Esophagus squamous epithelium (tissue), 4 donors: ENCODE measurements around the gene CCNJL.

ENCODE experiments used
- POLR2A ChIP-seq, 4 donors: fragments of 450-650 bp; IDR thresholded peaks; one replicate each; pipeline ENCODE4 v1.6.1; 2017; ENCODE audit warnings: antibody characterized with exemption in 4 of 4, mild to moderate bottlenecking in 4 of 4, moderate library complexity in 3 of 4
- TF ChIP-seq, protein P1 (sequence below), 6 experiments: fragments of 450-650 bp in 4 of 6; fragments of 200-600 bp in 2 of 6; sonication (generic) in 2 of 6; IDR thresholded peaks; one replicate each; pipeline ENCODE4 v1.5.1; 2016 to 2019; ENCODE audit warnings: antibody characterized with exemption in 6 of 6, mild to moderate bottlenecking in 4 of 6, moderate library complexity in 4 of 6

DNA sequence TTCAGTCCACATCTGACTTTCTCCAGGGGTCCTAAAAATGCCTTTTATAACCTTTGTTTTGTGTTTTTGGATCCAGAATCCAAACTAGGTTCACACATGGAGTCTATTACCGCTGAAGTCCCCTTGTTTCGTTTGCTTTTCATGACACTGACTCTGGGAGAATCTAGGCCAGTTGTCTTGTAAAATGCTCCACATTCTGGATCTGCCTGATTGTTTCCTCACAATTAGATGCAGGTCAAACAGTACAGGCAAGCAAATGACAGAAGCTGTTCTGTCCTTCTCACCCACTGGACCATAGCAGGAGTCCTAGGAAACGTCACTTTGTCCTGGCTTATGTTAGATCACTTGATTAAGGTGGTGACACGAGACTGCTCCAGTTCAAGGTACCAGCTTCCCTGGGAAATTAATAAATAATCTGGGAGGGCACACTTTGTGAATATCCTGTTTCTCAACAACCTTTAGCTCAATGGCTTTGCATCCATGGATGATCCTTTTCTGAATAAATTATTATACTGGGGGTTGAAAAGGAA lies 49.0 kb downstream of the CCNJL start:
- TF ChIP-seq, protein P1, sequence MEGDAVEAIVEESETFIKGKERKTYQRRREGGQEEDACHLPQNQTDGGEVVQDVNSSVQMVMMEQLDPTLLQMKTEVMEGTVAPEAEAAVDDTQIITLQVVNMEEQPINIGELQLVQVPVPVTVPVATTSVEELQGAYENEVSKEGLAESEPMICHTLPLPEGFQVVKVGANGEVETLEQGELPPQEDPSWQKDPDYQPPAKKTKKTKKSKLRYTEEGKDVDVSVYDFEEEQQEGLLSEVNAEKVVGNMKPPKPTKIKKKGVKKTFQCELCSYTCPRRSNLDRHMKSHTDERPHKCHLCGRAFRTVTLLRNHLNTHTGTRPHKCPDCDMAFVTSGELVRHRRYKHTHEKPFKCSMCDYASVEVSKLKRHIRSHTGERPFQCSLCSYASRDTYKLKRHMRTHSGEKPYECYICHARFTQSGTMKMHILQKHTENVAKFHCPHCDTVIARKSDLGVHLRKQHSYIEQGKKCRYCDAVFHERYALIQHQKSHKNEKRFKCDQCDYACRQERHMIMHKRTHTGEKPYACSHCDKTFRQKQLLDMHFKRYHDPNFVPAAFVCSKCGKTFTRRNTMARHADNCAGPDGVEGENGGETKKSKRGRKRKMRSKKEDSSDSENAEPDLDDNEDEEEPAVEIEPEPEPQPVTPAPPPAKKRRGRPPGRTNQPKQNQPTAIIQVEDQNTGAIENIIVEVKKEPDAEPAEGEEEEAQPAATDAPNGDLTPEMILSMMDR (IDR thresholded peaks at IDR 0.05), result no peak
- no peak for TF ChIP-seq POLR2A (IDR thresholded peaks at IDR 0.05)
